ENCODE measurements around the gene ZNF175.

The ZNF175 gene

DNA sequence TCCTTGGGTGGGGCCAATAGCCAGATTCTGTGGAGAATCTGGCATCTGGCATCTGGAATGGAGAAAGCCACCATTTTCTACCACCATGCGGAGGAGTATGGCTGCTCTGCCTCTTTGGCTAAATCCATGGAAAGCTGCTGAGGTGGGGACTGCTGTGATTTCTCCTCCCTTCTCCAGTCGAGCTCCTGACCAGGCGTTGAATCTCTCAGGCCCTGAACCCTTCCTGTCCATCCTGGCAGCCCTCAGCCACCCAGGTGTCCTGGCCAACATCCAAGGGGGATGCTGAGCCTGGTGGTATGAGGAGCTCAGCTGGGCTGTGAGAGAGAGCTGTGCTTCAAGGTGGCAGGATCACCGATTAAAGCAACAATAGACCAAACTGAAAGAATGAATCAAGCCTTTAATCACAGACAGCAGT lies 22.2 kb upstream of the ZNF175 start:
- in situ Hi-C loops (cut with MboI; ENCODE audit: low pct_unique_long_range_greater_than_20kb, low sequenced_read_pairs), result no loop called here
- DNase-seq, result no peak

DNA sequence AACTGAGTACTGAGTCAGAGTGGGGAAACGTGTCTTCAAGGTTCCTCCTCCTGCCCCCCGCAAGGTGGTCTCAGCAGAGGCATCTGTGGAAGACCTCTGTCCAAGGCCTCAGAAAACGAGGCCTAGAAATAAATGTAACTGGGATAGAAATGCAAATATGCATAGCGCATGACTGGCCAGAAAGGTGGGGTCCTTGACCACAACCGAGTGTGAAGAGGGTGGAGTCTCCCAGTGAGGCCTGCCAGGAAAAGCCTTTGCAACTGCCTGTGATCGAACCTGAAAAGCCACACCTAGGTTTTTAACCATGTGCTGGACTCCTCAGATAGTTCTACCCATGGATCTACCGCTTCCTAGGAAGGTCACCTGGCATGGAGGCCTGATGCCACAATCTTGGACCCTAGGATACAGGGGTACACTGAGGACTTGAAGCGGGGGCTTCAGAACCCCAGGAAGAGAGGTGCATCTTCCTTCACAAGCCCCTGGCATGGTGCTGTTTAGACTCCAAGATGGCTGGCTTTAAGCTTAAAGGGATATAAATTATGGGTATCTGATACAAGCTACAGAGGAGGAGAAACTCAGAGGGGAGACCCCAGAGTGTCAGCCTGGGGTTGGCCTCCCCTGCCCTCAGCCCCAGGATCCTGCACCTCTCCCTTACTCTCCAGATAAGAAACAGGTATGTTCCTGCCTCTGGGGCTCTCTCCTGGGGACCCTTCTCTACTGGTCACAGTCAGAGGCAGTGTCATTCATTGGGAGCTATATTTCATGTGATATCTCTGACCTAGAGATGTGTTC lies 21.4 kb upstream of the ZNF175 start:
- no peak for DNase-seq
- in situ Hi-C loops (cut with MboI; ENCODE audit: low pct_unique_long_range_greater_than_20kb, low sequenced_read_pairs), result no loop called here

- DNase-seq, result no peak
- in situ Hi-C loops (cut with MboI; ENCODE audit: low pct_unique_long_range_greater_than_20kb, low sequenced_read_pairs), result no loop called here
These were observed 20.0 kb upstream of the ZNF175 start for GRCh38 chr19:51550848-51551672.

DNA sequence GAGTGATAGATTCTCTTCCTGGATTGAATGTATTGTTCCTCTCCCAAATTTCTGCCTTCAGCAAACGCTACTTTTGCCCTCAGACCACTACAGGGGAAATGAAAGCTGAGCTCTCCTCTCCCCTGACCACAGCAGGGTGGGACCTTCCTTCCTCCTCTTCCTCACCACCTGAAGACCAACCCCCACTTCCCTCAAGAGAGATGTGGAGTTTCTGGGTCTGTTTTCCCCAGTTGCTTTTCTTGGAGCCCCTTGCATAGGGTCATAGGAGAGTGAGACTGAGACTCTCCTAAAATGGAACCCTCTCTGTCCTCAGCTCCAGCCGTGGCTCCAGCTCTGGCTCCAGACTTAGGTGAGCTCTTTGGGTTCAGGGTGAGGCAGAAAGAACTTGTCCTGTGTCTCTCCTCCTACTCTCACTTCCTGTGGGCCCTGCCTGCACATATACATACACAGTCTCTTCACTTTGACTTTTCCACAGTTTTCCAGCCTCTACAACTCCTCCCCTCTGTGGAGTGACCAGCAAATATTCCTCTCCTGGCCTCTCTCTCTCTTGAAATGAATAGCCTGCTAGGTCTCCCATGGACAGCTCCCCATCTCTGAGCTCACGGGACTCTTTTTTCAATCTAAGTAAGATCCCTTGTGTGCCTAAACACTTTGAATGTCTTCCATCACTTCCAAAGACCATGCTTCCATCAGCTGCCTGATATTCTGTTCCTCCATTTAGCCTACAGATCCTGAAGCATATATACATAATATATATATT lies 19.2 kb upstream of the ZNF175 start:
- no peak for DNase-seq
- in situ Hi-C loops (cut with MboI; ENCODE audit: low pct_unique_long_range_greater_than_20kb, low sequenced_read_pairs), result no loop called here

DNA sequence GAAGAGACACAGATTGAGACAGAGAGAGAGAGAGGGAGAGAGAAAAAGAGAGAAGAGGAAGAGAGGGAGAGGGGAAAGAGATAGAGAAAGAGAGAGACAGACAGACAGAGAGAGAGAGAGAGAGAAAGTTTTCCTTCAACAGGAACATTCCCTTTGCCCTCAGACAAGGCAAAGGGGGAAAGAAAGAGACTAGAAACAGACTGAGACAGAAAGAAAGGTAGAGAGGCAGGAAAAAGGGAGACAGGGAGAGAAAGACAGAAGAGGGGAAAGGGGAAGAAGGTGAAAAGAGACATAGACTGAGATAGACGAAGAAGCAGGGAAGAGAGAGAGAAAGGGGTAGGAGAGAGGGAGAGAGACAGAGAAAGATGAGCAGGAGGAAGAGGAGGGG lies 18.5 kb upstream of the ZNF175 start:
- in situ Hi-C loops (cut with MboI; ENCODE audit: low pct_unique_long_range_greater_than_20kb, low sequenced_read_pairs), result no loop called here

DNA sequence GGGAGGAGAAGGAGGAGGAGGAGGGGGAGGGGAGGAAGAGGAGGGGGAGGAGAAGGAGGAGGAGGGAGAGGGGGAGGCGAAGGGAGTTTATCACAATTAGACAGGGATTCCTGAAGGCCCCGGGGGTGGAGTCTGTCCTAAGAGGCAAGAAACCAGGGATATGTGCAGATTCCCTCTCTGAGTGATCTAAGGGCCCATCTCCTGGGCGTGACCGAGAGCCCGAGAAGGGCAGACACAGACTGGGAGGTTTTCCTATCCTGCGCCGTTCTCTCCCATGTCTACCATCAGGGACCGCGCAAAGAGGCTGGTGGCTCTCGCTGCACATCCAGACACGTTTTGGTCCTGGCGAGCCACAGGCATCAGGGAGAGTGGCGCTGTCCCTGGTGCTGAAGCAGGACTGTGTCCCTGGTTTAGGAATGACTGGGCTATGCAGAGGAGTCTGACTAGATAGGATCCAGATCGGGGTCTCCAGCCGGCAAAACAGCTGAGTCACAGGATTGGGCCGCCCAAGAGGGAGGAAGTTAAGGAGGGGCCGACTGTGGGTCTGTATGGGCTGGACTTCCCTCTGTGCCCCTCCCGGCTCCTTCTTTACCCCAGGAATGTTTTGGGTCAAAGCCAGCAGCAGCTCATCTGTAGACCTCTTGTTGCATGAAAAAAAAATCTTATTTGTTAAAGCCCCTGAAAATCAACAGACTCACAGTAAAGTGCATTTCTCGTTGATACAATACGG lies 17.9 kb upstream of the ZNF175 start:
- in situ Hi-C loops (cut with MboI; ENCODE audit: low pct_unique_long_range_greater_than_20kb, low sequenced_read_pairs), result no loop called here
- DNase-seq, result peak; percentile 75

More for the DNA sequence above, 18.5 kb upstream of the ZNF175 start:
- no peak for DNase-seq

- no peak for DNase-seq
- in situ Hi-C loops (cut with MboI; ENCODE audit: low pct_unique_long_range_greater_than_20kb, low sequenced_read_pairs), result no loop called here
These were observed 11.8 kb upstream of the ZNF175 start for GRCh38 chr19:51559240-51559639.

- in situ Hi-C loops (cut with MboI; ENCODE audit: low pct_unique_long_range_greater_than_20kb, low sequenced_read_pairs), result no loop called here
- DNase-seq, result no peak
These were observed 10.7 kb upstream of the ZNF175 start for GRCh38 chr19:51560339-51560738.

- in situ Hi-C loops (cut with MboI; ENCODE audit: low pct_unique_long_range_greater_than_20kb, low sequenced_read_pairs), result no loop called here
- peak; percentile 96 for DNase-seq
These were observed 6.3 kb upstream of the ZNF175 start for GRCh38 chr19:51564791-51565190.

- in situ Hi-C loops (cut with MboI; ENCODE audit: low pct_unique_long_range_greater_than_20kb, low sequenced_read_pairs), result no loop called here
- peak; percentile 96 for DNase-seq
These were observed 5.5 kb upstream of the ZNF175 start for GRCh38 chr19:51565583-51565982.

DNA sequence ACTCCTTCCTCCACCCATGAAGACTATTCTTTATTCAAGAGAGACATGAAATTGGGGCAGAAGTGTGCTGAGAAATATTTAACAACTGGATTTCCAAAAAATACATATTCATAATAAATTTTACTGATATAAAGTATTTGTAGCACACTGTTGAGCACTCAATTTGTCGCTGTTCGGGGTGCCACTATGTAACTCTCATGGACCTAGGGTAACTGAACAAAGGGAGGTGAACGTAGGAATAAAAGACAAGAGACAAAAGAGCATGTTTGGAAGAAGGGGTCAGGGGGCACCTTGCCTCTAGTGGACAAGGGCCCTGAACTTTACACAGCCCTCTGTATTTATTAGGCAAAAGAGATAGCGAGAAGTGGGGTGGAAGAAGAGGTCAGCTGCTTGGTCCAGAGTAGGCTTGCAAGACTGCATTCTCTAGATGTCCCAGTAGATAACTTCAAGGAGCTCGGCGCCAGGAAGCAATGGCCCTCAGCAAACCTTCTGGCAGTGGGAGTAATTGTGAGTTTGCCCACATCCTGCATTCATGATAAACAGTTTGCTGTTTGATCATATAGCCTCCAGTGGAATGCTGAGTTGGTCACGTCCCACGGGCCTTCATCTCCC lies 4.5 kb upstream of the ZNF175 start:
- DNase-seq, result peak; percentile 68
- in situ Hi-C loops (cut with MboI; ENCODE audit: low pct_unique_long_range_greater_than_20kb, low sequenced_read_pairs), result no loop called here

GRCh38 chr19:51567583-51567982 lies 3.5 kb upstream of the ZNF175 start:
- in situ Hi-C loops (cut with MboI; ENCODE audit: low pct_unique_long_range_greater_than_20kb, low sequenced_read_pairs), result no loop called here
- no peak for DNase-seq

DNA sequence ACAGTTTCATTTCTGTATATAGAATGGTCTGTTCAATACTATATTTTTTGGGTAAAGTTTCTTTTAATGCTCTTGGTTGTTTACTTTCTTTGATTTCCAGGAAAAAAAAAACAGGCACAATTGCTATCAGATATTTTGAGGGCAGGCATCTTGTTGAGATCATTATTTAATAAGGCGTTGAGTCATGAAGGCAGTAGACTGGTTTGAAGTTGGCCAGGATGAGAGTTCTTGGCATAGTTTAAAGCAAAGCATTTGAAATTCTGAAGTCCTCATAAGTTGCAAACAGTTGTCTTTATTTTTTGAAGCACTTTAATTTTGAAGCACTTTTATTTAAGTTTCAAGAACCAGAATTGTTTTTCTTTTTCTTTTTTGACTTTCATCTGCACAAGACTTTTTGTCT lies 2.6 kb upstream of the ZNF175 start:
- in situ Hi-C loops (cut with MboI; ENCODE audit: low pct_unique_long_range_greater_than_20kb, low sequenced_read_pairs), result no loop called here
- DNase-seq, result no peak

DNA sequence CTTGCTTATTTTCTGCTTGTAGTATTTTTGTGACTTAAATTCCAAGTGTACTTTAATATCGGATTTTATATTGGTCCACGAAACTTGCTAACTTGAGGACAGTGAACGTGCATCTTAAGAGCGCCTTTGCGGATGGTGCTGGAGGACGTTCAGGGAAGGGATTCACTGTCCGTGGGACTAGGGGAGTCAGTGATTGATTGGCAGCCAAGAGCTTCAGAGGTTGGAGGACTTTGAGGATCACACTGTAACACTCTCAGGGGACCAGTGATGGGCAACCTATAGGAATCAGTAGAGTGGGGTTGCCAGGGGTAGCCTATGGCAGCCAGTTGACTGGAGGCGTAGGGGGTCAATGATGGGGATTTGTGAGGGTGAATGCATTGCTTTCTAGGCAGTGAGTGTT lies 516 bp downstream of the ZNF175 start:
- in situ Hi-C loops (cut with MboI; ENCODE audit: low pct_unique_long_range_greater_than_20kb, low sequenced_read_pairs), result no loop called here

DNA sequence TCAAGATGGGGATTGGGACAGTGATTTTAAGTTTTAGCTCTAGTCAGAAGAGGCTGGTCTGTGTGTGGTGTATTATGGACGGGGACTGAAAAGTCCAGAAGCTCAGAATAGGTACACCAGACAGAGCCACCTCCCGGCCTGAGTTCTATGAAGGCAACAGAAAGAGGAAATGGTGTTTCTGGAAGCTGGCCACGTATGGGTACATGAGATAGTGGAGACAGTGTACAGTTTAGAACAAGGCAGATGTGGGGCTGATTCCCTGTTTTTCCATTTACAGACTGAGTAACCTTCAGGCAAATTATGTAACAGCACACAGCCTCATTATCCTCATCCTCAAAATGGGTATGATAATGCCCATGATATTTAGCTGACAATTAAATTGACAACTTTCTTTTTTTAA lies 1.3 kb downstream of the ZNF175 start:
- in situ Hi-C loops (cut with MboI; ENCODE audit: low pct_unique_long_range_greater_than_20kb, low sequenced_read_pairs), result no loop called here
- peak; percentile 80 for DNase-seq

More for the DNA sequence above, 516 bp downstream of the ZNF175 start:
- peak; percentile 37 for DNase-seq

- no peak for DNase-seq
- in situ Hi-C loops (cut with MboI; ENCODE audit: low pct_unique_long_range_greater_than_20kb, low sequenced_read_pairs), result no loop called here
These were observed 1.8 kb downstream of the ZNF175 start for GRCh38 chr19:51572908-51573307.

DNA sequence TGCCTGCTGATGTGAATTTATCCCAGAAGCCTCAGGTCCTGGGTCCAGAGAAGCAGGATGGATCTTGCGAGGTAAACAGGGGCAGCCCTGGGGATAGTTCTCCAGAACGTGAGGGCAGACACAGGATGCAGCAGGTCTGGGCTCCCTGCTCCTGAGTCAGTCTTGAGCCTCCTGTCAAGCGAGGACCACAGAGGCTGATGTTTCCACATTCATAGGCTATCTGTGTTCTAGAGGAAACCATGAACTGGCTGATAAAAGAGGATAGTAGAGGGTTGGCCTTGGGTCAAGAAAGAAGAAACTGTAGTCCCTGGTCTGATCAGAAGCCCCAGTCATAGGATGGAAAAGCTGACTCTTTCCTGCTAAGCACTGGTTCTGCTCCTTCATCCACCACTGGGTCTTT lies 2.2 kb downstream of the ZNF175 start:
- DNase-seq, result no peak
- in situ Hi-C loops (cut with MboI; ENCODE audit: low pct_unique_long_range_greater_than_20kb, low sequenced_read_pairs), result no loop called here

GRCh38 chr19:51576850-51577249 lies 5.8 kb downstream of the ZNF175 start:
- in situ Hi-C loops (cut with MboI; ENCODE audit: low pct_unique_long_range_greater_than_20kb, low sequenced_read_pairs), result no loop called here
- no peak for DNase-seq

All from KBM-7 (cell line).